ENCODE measurements around the gene KITLG. TPM values are rescaled to one million over a fixed set of nuclear protein-coding genes. Genes with fewer than 3 reads are reported as not detected.

KITLG gene
- total and polyA plus RNA-seq, 8 donors = 1.5 to 14.3 (median 5.1) TPM

DNA sequence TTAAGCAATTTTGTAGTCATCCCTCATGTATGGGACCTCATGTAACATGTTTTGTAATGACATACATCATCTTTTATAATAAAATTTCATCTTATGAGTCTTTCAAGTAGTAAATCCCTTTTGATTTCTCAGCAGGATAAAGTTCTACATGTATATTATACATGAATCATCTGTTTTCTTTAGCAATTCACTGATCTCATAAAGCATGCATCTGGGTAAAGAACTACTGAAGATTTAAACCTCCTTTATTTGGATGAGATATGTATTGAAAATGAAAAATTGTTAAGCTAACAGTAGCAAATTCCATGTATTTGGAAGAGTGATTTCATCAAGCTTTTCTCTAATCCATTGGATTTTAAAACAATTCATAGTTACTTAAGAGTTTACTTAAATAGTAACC is 126.9 kb downstream of the KITLG start:
- no peak for ATAC-seq
- no peaks in the 10 kb centered on the region for H3K36me3 ChIP-seq
- DNase-seq = no peak
- H3K27ac ChIP-seq = no peak overlapping the region
- no peak for TF ChIP-seq CTCF (IDR thresholded peaks at IDR 0.05)
- H3K4me3 ChIP-seq = no peak overlapping the region
- H3K9me3 ChIP-seq = no peaks in the 10 kb centered on the region
- no peaks in the 10 kb centered on the region for H3K27me3 ChIP-seq
- intact Hi-C loops (cut with DNase I) = no loop called here
- no peaks in the 10 kb centered on the region for H3K4me1 ChIP-seq
- no peak for FAIRE-seq

DNA sequence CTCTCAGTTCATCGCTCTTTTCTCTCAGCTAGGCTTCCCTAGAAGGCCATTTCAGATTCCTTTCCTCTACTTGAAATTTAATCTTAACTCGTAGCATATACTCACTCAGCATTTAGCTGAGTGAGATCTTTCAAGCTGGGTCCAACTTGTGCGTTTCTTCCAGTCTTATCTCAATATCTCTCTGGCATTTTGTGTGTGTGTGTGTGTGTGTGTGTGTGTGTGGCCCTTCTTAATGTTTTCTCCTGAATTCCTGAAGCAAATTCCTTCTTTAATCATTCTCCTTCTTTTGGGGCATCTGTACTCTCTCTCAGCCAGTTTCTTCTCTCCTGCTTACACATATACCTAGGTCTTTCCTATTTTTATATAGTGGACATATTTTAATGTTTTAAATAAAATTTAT is 129.1 kb downstream of the KITLG start:
- Histone ChIP-seq H3K4me1 (no peaks in the 10 kb centered on the region), H3K9me3 (no peaks in the 10 kb centered on the region), H3K4me3 (no peak overlapping the region), H3K27ac (no peak overlapping the region), H3K27me3 (no peaks in the 10 kb centered on the region), H3K36me3 (no peaks in the 10 kb centered on the region)
- no peak for TF ChIP-seq CTCF (IDR thresholded peaks at IDR 0.05)
- ATAC-seq (no peak), FAIRE-seq (no peak), DNase-seq (no peak)
- intact Hi-C loops (cut with DNase I) = no loop called here
- WGBS, 2 donors = 83 to 88% methylated on average over 3 of the region's 3 CpGs

DNA sequence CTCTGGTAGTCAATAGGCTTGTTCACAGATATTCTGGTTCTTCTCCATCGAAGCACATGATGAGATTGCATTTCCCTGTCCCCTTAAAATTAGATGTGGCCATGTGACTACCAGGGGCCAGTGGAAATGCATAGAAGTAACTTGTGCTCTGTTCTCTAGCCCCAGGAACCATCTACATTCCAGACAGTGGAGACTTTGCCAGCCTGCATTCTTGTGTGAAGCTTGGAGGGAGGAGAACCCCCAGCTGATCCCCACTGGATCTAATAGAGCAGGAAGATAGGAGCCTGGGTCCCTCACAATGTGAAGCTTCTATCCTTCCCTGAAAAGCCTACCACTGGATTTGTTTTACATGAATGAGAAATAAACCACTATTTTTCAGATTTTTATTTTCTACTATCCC is 130.1 kb downstream of the KITLG start:
- Histone ChIP-seq H3K4me3 (no peak overlapping the region), H3K4me1 (no peaks in the 10 kb centered on the region), H3K9me3 (no peaks in the 10 kb centered on the region), H3K36me3 (no peaks in the 10 kb centered on the region), H3K27ac (no peak overlapping the region), H3K27me3 (no peaks in the 10 kb centered on the region)
- DNase-seq (no peak), ATAC-seq (no peak), FAIRE-seq (no peak)
- TF ChIP-seq CTCF (IDR thresholded peaks at IDR 0.05) = no peak
- intact Hi-C loops (cut with DNase I) = no loop called here
- WGBS, 2 donors = 58 to 70% methylated on average over 1 of the region's 1 CpG

DNA sequence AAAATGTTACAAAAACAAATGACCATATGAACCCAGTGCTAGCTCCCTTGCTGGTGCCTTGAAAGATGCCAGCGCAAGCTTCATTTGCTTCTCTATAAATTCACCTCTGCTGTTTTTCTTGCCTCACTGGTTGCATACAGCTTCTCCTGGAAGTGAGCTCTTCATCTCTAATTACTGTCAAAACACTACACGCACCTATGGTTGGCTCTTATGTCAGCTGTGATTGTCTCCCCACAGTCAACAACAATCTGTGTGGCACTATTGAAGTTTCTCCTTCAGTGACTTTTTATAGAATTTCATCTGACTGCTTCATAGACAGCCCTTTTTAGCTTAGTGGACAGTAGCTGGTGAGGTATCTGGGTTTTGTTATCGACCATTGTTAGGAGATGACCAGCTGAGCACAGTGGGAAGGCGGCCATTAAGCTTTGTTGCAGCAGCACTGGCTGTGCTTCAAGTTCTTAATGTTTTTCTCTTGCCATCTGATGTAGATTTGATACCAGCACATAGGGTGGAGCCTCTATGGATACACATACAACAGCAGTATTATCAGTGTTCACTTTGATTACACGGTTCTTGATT is 131.8 kb downstream of the KITLG start:
- FAIRE-seq = no peak
- no peak for ATAC-seq
- H3K27me3 ChIP-seq = no peaks in the 10 kb centered on the region
- H3K4me3 ChIP-seq = no peak overlapping the region
- no peak for DNase-seq
- H3K27ac ChIP-seq = no peak overlapping the region
- no peaks in the 10 kb centered on the region for H3K4me1 ChIP-seq
- no peaks in the 10 kb centered on the region for H3K9me3 ChIP-seq
- 71 to 78% methylated on average over 5 of the region's 5 CpGs for WGBS, 2 donors
- no peaks in the 10 kb centered on the region for H3K36me3 ChIP-seq
- intact Hi-C loops (cut with DNase I) = no loop called here
- no peak for TF ChIP-seq CTCF (IDR thresholded peaks at IDR 0.05)

DNA sequence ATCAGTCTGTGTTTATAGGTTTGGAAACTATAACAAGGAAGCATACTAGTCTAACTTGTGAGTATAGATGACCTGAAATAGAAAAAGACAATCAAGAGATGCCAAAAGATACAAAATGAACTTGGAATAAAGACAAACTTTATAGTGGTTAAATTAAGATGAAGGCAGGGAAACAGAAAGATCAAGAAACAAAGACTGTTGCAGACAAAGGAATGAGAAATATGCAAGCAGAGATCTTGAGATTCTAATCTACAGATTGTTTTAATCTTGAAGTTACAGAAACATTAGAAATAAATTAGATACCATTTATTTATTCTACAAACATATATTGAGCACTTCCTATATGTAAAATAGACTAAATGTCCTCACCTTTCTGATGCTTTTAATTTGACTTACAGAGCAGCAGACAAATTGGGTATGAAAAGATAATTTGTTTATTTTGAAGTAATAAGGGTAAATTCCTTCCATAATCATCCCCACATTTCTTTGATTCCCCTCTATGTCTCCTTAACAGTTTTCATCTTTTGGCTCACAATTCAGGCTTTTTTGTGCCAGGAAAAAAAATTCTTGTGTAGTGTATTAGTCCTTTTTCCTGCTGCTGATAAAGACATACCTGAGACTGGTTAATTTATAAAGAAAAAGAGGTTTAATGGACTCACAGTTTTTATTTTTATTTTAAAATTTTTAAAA is 134.4 kb downstream of the KITLG start:
- FAIRE-seq (no peak), ATAC-seq (no peak), DNase-seq (no peak)
- no peaks in the 10 kb centered on the region for H3K4me1 ChIP-seq
- H3K4me3 ChIP-seq = no peak overlapping the region
- H3K27ac ChIP-seq = no peak overlapping the region
- no peaks in the 10 kb centered on the region for H3K9me3 ChIP-seq
- TF ChIP-seq CTCF (IDR thresholded peaks at IDR 0.05) = no peak
- H3K27me3 ChIP-seq = no peaks in the 10 kb centered on the region
- intact Hi-C loops (cut with DNase I) = no loop called here
- H3K36me3 ChIP-seq = no peaks in the 10 kb centered on the region

Measured in pancreas (tissue), 10 donors.